Gastrocnemius medialis (tissue), 4 donors: ENCODE measurements around the gene DMGDH.

ENCODE experiments used
- POLR2A ChIP-seq, 2 donors: fragments of 450-650 bp; IDR thresholded peaks; one replicate each; pipeline ENCODE4 v1.6.1; 2017; ENCODE audit warnings: antibody characterized with exemption in 2 of 2, mild to moderate bottlenecking in 2 of 2, moderate library complexity in 2 of 2
- TF ChIP-seq, protein P1 (sequence below), 5 experiments: fragments of 450-650 bp in 3 of 5; fragments of 200-600 bp in 2 of 5; sonication (generic) in 2 of 5; IDR thresholded peaks in 4 of 5; conservative IDR thresholded peaks in 1 of 5; 1 replicate in 4 of 5; 2 replicates in 1 of 5; pipeline ENCODE4 v1.5.1; 2016 to 2019; ENCODE audit warnings: antibody characterized with exemption in 5 of 5, mild to moderate bottlenecking in 3 of 5, moderate library complexity in 3 of 5

DNA sequence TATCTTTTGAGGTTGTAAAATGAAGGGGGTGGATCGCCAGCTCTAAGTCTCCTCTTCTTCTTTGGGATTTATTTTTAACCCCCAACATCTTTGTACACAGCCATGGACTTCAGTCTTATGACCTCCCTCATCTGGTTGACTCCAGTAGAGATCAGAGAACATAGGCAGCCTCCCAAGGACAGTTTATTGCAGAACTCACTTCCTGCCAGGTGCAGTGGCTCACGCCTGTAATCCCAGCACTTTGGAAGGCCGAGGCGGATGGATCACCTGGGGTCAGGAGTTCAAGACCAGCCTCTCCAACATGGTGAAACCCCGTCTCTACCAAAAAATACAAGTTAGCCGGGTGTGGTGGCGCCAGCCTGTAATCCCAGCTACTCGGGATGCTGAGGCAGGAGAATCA lies 39.3 kb upstream of the DMGDH start:
- no peak for TF ChIP-seq POLR2A (IDR thresholded peaks at IDR 0.05)
- TF ChIP-seq, protein P1, sequence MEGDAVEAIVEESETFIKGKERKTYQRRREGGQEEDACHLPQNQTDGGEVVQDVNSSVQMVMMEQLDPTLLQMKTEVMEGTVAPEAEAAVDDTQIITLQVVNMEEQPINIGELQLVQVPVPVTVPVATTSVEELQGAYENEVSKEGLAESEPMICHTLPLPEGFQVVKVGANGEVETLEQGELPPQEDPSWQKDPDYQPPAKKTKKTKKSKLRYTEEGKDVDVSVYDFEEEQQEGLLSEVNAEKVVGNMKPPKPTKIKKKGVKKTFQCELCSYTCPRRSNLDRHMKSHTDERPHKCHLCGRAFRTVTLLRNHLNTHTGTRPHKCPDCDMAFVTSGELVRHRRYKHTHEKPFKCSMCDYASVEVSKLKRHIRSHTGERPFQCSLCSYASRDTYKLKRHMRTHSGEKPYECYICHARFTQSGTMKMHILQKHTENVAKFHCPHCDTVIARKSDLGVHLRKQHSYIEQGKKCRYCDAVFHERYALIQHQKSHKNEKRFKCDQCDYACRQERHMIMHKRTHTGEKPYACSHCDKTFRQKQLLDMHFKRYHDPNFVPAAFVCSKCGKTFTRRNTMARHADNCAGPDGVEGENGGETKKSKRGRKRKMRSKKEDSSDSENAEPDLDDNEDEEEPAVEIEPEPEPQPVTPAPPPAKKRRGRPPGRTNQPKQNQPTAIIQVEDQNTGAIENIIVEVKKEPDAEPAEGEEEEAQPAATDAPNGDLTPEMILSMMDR (IDR thresholded peaks at IDR 0.05 in 4 of 5, conservative IDR thresholded peaks at IDR 0.05 in 1 of 5): no peak
